Inflammatory macrophage (primary cell): Measurements from ENCODE around the gene FGF2.
"Not testable (repeated sequence)": the region's sequence is repeated elsewhere in the genome, so short reads cannot be mapped to it uniquely, and the experiment has no call there.

Source experiments
- DNase-seq, 2 donors: peaks; one replicate each; pipeline ENCODE4 v3.0.0-alpha.2; 2020 to 2022
- total RNA-seq, 18 experiments: gene quantifications; one replicate each; lab custom pipeline; 2026; ENCODE audit warnings: mixed read lengths in 6 of 18, inconsistent platforms in 2 of 18; lab: John Stamatoyannopoulos, UW

The FGF2 gene
- total RNA-seq = 0 to 1.3 (median 0.07) reads per million in 18 experiments

DNA sequence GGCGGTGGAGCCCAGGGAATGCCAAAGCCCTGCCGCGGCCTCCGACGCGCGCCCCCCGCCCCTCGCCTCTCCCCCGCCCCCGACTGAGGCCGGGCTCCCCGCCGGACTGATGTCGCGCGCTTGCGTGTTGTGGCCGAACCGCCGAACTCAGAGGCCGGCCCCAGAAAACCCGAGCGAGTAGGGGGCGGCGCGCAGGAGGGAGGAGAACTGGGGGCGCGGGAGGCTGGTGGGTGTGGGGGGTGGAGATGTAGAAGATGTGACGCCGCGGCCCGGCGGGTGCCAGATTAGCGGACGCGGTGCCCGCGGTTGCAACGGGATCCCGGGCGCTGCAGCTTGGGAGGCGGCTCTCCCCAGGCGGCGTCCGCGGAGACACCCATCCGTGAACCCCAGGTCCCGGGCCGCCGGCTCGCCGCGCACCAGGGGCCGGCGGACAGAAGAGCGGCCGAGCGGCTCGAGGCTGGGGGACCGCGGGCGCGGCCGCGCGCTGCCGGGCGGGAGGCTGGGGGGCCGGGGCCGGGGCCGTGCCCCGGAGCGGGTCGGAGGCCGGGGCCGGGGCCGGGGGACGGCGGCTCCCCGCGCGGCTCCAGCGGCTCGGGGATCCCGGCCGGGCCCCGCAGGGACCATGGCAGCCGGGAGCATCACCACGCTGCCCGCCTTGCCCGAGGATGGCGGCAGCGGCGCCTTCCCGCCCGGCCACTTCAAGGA, at the start of gene FGF2:
Gene FGF2 (plus strand): TSS at position 279 of the 705 bp plus-strand sequence. CDS start 344 bp downstream, at position 623.
- DNase-seq = no peak

DNA sequence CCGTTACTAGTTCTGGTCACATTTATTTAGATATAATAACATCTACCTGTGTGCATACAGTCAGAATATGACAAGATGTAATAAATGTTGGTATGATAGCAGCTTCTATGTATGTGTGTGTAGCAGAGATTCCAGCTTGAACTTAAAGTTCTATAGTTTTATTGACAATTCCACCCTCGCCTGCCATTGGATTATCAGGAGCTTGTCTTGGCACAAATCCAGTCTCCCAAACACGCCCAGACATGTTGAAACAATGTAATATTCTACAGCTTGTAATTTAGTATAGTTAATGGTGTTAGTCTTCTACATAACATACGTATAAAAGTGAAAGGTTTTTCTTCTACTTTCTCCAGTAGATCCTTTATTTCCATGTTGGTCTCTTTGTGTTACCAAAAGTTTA, 49.7 kb upstream of the FGF2 start:
- DNase-seq = no peak

DNA sequence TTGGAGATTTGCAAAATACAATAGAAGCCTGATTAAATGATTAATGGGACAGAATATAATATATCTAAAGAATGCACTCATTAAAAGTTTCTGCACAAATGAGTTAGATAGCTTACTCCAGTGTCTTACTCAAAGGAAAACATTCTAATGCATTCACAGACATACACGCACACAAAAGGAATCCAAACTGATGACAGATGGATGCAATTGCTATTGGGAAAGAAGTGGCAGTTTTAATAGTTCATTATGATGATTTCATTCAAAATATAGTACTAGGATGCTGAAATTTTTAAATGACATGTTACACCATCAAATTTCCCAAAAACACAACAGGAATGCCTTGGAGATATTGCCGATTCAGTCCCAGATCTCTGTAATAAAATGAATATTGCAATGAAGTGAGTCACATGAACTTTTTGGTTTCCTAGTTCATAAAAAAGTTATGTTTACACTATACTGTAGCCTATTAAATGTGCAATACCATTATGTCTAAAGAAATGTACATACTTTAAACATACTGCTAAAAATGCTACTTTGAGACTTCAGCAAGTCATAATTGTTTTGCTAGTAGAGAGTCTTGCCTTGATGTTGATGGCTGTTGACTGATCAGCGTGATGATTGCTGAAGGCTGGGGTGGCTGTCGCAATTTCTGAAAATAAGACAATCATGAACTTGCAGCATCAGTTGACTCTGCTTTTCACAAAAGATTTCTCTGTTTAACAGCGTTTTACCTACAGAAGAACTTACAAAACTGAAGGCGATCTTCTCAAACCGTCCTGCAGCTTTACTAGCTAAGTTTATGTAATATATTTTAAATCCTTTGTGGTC, 48.6 kb upstream of the FGF2 start:
- DNase-seq = no peak

DNA sequence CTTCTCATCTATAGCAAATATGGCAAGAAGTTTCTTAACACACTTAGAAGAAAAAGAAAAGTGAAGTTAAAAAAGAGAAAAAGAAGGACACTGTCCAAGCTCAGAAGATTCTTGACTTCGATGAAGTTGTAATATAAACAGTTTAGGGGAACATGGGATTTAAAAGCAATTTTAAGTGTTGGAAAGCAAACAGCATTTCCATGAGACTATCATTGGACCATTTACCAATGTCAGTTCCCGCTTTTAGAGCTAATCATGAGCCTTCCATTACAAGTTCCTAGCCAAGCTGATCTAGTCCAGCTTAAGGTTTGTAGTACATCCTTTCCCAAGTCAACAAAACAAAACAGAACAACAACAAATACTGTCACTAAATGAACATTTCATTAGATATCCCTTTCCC, 45.1 kb upstream of the FGF2 start:
- no peak for DNase-seq

DNA sequence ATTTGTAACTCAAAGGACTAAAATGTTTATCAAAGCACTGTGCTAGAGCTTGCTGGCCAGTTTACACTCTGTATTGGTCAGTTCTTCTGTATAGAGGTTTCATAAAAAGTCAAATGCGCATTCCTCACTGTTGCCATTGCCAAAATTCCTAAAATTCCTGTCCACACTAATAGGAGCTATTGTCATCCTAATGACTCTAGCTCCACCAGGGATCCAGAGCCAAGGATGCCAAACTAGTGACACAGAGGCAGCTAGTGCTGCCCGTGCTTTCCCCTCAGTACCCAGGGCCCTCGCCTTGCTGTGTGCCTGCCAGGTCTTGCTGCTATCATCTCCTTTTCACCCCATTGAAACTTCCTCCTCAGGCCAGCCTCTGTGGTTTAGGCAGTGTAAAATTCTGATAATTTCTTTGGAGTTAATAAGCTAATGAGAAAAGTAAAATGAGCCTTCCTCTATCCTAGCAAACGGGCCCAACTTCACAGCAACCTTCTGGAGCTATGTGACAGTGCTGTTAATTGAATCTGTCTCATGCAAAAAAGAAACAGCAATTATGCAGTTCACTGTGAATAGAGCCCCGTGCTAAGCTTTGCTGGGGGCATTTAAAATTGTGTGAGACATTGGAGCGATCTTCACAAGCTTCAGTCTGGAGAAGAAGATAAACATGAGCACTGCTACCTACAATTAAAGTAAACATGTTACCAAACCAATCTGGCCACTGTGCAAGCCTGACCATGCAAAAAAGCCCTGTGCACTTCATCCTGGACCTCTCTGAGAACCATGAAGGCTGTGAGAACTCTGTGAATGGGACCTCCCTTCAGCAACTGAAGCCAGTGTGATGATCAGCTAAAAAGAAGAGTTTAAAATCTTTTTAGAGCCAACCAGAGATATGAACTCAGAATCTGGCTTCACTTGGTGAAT, 43.1 kb upstream of the FGF2 start:
- DNase-seq = no peak

DNA sequence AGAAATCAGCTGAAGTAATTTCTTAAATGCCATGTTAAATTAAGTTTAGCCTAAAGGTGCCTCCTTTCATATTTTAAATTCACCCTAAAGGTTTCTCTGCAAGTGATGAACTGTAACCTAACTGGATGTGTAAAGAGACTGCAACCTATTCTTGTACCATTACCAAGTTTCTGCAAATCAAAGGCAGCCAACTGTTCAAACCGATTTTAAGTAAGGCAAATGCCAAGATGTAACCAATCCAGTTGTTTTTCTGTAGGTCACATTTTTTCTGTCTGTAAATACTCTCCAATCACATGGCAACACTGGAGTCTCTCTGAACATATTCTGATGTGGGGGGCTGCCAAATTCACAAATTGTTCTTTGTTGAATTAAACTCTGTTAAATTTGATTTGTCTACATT, 42.4 kb upstream of the FGF2 start:
- no peak for DNase-seq

DNA sequence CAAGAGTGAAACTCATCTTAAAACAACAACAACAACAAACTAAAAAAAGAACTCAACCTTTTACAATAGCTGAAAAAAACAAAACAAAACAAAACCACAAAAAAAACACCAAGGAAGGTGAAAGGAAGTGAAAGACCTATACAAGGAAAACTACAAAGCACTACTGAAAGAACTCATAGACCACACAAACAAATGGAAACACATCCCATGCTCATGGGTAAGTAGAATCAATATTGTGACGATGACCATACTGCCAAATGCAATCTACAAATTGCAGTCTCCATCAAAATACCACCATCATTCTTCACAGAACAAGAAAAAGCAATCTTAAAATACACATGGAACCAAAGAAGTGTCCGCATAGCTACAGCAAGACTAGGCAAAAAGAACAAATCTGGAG, 41.5 kb upstream of the FGF2 start:
- DNase-seq = no peak

DNA sequence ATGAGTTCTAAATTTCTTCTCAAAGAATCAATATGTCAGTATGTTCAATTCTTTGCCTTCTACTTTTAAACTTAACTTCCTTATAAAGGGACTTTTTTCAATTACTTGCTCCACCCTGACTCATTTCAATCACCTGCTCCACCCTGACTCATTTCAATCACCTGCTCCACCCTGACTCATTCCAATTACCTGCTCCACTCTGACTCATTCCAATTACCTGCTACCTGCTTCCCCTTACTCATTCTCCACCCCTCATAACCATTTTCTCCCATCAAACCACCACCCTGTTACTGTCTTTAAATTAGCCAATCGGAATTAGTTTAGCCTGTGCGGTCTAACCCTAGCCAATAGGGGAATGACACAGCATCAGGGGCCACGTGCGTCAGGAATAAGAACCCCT, 40.3 kb upstream of the FGF2 start:
- not testable (repeated sequence) for DNase-seq

DNA sequence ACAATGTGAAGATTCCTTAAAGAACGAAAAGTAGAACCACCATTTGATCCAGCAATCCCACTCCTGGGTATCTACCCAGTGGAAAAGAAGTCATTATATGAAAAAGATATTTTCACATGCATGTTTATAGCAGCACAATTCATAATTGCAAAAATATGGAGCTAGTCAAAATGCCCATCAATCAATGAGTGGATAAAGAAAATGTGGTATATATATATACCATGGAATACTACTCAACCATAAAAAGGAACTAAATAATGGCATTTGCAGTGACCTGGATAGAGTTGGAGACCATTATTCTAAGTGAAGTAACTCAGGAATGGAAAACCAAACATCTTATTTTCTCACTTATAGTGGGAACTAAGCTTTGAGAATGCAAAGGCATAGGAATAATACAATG, 39.7 kb upstream of the FGF2 start:
- not testable (repeated sequence) for DNase-seq

DNA sequence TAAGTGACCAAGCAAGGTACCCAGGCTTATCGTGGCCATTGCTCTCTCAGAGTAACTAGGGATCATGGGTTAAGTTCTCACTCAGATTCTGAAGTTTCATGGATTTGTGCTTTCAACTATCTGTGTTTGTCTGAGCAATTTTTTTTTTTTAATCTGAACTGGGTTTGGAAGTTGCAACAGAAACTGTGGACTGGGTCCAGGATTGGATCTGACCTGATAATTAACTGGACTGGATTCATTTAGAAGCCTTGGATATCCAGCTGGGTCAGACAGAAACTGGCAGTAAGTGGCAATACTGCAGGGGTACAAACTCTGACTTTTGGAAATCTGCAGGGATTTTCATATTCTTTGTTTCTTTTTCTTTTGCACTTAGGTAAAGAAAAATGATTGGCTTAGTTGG, 38.7 kb upstream of the FGF2 start:
- DNase-seq = no peak

DNA sequence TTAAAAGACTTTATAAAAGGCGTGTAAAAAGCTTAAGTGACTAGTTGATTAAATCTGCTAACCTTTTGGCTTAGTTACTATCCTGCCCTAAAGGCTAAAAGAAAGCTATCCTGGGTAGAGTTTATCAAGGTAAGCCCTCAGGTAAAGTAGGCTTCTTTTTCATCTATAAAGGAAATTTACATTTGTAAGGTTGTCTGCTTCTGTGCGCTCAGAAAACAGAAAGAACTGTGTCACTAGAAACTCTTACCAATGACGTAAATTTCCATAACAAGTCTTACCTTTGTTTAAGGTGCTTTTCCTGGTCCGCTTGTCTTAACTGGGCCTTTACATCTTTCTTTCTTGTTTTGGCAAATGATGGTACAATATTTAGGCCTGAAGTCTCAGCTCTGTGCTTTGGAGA, 37.7 kb upstream of the FGF2 start:
- no peak for DNase-seq

DNA sequence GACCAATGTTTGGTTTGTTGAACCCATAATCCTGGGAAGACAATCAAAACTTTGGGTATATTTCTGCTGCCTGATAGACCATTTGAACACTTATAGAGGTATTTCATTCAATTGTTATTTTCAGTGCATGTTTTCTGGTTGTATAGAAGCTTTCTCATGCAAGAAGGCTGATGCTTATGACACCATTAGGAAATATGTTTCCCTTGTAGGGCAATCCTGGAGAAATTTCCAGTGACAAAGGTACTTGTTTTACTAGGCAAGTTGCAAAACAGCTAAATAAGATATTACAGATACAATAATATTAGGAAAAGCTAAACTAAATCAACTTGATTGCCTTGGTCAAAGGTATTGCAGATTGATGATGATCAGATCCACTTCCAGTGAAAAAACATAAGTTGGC, 32.8 kb upstream of the FGF2 start:
- DNase-seq = no peak

DNA sequence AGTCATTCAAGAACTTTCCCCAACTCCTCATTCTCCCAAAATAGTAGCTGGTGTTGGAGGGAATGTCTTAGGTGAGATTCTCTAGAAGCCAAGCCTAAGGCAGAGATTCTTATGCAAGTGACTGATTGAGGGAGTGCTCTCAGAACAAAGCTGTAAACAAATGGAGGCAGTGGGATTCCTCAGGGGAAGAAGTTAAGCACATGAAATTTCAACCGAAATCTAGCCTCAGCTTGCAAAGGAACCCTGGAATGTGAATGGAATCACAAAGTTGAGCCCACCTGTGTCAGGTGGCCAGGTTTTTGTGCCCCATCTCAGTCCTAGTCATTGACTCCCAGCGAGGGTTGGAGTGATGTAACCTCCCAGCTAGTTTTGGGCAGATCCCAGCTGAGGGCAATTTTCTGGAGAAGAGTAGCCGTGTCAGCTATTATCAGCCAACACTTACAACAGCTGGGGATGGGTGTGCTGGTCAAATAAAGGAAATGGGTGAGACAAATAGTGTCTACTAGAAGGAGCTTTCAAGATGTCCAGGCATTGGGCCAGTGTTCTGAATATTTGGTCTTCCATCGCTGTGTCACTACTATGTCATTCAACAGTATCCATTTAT, 29.7 kb upstream of the FGF2 start:
- no peak for DNase-seq

DNA sequence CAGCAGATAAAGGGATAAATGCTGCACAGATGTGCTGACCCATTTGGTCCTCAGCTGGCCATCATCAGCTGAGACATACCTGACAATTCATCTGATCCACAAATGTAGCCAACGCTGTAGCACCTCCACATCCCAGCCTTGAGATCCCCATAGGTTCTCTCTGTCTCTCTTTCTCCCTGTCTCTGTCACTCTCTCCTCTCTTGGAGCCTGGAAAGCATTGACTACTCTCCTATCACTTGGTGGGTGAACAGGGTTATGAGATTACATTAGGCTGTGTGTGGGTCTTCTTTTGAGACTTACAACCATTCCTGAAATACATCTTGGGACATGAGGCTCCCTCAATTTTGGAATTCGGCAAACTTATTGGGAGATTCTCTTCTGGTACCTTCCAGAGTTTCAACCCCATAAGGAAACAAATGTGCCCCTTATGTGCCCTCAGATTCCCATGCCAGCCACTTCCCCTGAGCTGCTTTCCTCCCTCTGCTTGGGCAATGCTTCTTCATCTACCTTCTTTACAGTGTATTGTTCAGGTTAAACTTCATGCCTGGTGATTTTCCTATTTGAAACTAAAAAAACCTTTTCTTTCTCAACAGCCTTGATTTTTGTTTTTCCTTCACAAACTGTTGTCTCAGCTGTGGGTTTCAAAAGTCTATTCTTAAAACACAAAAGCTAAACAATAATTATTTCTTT, 29.1 kb upstream of the FGF2 start:
- no peak for DNase-seq

DNA sequence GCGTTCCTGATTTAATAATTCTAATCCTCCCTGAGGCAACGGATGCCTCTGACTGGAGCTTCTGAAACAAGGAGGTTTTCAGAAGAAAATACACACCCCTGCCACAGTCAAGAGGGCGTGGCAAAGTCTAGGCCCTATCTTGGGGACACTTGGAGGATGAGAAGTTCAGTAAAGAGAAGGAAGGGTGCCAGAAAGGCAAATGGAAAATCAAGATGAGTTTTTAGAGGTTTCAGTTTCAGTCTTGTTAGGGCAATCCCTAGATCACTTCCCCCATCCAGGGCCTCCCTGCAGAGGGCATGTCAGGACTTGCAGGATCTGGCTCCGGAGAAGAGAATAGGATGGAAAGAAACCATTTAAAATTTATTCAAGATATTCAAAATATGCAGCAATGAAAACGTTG, 28.5 kb upstream of the FGF2 start:
- DNase-seq = peak in 1 of 2 donors; percentile 0

DNA sequence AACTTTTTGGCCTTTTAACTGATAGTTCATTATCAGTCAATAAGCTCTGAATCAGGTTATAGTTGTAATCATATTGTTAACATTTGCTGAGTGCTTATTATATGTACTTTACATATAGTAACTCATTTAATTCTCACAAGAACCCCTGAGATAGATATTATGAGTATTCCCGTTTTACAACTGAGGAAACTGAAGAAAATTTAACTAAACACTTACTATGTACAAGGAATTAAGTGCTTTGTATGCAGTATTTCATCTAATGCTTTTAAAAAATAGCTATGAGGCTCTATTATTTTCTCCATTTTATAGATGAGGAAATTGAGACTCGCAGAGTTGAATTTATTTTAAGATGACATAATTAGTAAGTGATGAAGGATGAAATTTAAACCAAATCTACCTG, 27.7 kb upstream of the FGF2 start:
- no peak for DNase-seq

DNA sequence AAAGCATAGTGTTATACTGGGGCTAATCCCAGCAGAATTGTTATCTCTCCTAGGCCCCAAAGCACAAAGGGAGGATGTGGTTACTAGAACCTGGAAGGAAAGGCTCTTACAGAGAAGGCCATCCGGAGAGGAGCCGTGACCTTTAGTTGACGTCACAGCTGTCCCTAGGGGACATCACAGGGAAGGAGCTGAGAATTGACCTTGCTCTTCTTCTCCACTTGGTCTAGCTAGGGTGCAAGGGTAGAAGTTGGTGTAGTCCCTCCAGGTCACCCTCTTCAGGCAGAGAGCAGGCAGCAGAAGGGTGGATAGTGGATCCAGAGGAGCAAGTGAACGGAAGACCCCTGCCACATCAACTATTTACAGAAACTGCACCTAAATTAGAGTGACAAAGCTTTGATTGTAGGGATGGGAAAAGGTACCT, 22.8 kb upstream of the FGF2 start:
- no peak for DNase-seq

DNA sequence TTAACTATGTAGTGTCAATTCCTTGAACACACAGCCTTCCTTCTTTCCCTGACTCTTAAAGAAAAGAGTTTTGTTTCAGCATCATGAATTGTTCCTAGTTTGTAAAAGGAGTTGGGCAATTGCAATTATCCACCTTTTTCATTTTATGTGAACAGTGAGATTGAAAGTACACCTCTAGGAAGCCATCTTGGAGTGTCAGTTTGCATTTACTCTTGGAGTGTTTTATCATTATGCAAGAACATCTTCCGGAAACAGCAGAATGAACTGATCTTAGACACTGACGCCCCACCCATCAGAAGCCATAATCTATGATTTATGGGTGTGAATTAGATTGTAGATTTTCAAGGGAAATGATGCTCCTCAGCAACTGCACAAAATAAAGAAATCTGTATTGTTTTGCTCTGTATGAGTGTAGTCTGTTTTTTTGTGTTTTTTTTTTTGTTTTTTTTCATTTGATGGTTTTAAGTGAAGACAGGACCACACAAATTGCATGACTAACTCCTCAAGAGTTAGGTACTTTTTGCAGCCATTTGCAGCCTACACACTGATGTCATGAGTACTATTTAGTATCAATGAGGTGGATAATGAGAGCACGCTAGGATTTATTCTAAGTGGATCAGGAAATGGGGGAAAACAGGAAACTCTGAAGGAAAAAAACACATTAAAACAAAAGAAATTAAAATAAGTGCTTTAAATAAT, 19.5 kb upstream of the FGF2 start:
- DNase-seq = no peak

DNA sequence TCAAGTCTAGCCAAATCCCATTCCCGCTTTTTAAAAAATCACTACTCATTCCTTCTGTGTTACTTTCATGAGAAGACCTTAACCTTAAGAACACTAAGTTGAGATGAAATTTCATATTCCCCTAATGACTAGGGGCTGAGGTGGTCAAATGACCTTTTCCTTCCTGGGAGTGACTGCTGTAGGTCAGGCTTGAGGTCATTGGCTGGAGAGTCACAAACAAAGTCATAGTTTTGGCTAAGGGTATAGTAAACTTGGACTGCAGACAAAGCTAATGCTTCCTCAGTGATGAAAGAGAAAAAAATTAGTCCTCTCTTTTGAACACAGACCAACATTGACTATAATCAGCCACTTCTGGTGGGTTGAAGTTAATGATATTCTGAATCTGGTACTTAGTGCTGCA, 16.0 kb upstream of the FGF2 start:
- DNase-seq = no peak

DNA sequence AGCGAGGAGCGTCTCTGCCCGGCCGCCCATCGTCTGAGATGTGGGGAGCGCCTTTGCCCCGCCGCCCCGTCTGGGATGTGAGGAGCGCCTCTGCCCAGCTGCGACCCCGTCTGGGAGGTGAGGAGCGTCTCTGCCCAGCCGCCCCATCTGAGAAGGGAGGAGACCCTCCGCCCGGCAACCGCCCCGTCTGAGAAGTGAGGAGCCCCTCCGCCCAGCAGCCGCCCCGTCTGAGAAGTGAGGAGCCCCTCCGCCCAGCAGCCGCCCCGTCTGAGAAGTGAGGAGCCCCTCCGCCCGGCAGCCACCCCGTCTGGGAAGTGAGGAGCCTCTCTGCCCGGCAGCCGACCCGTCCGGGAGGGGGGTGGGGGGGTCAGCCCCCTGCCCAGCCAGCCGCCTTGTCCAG, 14.8 kb upstream of the FGF2 start:
- not testable (repeated sequence) for DNase-seq

DNA sequence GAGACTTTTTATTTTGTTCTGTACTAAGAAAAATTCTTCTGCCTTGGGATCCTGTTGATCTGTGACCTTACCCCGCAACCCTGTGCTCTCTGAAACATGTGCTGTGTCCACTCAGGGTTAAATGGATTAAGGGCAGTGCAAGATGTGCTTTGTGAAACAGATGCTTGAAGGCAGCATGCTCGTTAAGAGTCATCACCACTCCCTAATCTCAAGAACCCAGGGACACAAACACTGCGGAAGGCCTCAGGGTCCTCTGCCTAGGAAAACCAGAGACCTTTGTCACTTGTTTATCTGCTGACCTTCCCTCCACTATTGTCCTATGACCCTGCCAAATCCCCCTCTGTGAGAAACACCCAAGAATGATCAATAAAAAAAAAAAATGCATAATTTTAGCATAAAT, 13.8 kb upstream of the FGF2 start:
- not testable (repeated sequence) for DNase-seq
